Regular cardiac myocyte (primary cell): ENCODE measurements around the gene UBR3. TPM values are rescaled to one million over a fixed set of nuclear protein-coding genes. Genes with fewer than 3 reads are reported as not detected.

ENCODE experiments used
- total RNA-seq: library from RNA; depleted of rRNA; stranded (reverse); fragments of >200 nt; gene quantifications from 2 replicates; pipeline ENCODE4 v1.2.3, GENCODE V29; 2014

Gene UBR3, protein sequence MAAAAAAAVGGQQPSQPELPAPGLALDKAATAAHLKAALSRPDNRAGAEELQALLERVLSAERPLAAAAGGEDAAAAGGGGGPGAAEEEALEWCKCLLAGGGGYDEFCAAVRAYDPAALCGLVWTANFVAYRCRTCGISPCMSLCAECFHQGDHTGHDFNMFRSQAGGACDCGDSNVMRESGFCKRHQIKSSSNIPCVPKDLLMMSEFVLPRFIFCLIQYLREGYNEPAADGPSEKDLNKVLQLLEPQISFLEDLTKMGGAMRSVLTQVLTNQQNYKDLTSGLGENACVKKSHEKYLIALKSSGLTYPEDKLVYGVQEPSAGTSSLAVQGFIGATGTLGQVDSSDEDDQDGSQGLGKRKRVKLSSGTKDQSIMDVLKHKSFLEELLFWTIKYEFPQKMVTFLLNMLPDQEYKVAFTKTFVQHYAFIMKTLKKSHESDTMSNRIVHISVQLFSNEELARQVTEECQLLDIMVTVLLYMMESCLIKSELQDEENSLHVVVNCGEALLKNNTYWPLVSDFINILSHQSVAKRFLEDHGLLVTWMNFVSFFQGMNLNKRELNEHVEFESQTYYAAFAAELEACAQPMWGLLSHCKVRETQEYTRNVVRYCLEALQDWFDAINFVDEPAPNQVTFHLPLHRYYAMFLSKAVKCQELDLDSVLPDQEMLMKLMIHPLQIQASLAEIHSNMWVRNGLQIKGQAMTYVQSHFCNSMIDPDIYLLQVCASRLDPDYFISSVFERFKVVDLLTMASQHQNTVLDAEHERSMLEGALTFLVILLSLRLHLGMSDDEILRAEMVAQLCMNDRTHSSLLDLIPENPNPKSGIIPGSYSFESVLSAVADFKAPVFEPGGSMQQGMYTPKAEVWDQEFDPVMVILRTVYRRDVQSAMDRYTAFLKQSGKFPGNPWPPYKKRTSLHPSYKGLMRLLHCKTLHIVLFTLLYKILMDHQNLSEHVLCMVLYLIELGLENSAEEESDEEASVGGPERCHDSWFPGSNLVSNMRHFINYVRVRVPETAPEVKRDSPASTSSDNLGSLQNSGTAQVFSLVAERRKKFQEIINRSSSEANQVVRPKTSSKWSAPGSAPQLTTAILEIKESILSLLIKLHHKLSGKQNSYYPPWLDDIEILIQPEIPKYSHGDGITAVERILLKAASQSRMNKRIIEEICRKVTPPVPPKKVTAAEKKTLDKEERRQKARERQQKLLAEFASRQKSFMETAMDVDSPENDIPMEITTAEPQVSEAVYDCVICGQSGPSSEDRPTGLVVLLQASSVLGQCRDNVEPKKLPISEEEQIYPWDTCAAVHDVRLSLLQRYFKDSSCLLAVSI (N-terminal part only)
- total RNA-seq = 44.9 and 45.7 TPM in 2 replicates

DNA sequence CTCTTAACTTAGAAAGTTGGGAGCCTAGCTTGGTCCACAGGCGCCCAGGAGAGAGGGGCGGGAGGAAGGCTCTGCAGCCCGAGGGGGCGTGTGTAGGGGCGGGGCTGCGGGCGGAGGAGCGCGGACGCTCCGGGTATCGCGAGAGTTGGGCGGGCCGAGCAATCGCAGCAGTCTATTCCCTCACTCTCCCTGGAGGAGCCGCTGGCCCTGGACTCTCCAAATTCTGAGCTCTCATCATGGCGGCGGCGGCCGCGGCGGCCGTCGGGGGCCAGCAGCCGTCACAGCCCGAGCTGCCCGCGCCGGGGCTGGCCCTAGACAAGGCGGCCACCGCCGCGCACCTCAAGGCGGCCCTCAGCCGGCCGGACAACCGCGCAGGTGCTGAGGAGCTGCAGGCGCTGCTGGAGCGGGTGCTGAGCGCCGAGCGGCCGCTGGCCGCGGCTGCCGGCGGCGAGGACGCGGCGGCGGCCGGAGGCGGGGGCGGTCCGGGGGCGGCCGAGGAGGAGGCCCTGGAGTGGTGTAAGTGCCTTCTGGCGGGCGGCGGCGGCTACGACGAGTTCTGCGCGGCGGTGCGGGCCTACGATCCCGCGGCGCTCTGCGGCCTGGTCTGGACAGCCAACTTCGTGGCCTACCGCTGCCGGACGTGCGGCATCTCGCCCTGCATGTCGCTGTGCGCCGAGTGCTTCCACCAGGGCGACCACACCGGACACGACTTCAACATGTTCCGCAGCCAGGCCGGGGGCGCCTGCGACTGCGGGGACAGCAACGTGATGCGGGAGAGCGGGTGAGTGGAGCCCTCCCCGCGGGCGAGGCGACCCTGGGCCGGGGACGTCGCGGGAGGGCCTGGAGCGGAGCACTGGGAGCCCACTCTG lies at the start of gene UBR3:
TSS of gene UBR3 (plus strand) at position 183 of the 869 bp plus-strand sequence. CDS start at position 237, 54 bp downstream.

GRCh38 chr2:169798718-169799592 lies 28.3 kb upstream of the UBR3 start, which contains the start of gene SSB:
TSS of gene SSB (plus strand) at chr2:169798871. CDS start at chr2:169800961, 2,090 bp downstream.

DNA sequence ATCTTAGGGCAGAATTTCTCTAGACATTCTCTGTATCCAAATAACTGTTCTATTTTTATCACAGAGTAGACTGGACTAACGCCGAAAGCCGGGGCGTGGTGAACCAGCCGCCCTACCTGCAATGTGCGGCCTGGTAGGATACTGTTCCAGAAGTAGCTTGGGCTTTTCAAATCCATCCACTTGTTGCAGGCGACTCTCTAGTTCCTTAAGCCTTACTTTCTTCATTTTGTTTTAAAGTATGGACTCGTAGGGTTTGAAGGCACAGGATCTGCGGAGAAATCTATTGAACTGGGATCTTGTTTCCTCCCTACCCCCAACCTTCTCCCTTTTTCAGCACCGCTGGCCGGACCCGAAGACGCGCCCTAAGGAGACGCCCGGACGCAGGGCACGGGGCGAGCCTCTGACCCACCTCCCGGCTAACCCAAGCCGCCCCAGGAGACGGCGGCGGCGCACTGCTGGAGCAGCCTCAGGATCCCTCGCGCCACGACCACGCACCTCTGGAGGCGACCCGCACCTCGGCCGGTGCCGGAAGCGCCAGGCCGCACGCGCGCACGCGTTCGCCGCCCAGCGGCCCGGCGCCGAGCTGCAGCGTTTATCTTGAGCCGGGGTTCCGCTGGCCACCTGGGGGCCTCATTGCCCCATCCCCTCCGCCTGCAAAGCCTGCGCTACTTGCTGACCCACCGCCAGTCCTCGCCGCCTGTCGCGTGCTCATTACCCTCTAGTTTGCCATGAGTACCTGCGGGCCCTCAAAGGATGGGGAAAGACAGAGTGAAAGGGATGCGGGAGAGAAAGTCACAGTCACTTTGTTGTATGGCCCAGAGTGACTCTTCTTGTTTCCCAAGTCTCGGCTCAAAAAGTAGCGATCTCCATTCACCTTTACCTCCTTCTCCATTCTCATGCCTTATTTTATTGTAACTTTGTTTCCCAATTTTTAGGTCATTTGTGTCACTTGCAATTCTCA lies 2.6 kb upstream of the UBR3 start, which contains the start of gene METTL5:
TSS of gene METTL5 (minus strand) at position 533 of the 961 bp plus-strand sequence. CDS start at position 225, 308 bp downstream.

Other genes starting within 250 kb of the UBR3 start
- 21.5 and 35.0 TPM in 2 replicates for gene PPIG, start 243.1 kb upstream of the UBR3 start, total RNA-seq
- gene CFAP210, start 133.0 kb upstream of the UBR3 start, total RNA-seq = under 0.01 TPM in 1 of 2 replicates, not detected in the other
- gene PHOSPHO2, start 133.0 kb upstream of the UBR3 start, total RNA-seq = 1.3 and 2.8 TPM in 2 replicates
- 4.5 and 6.1 TPM in 2 replicates for gene KLHL23, start 93.6 kb upstream of the UBR3 start, total RNA-seq
- 106 and 172 TPM in 2 replicates for gene SSB, start 28.6 kb upstream of the UBR3 start, total RNA-seq
- 35.2 and 49.1 TPM in 2 replicates for gene METTL5, start 2.5 kb upstream of the UBR3 start, total RNA-seq